ENCODE data around the gene MFSD6. TPM values are rescaled to one million over a fixed set of nuclear protein-coding genes. Genes with fewer than 3 reads are reported as not detected.
"Not testable (repeated sequence)": the region's sequence is repeated elsewhere in the genome, so short reads cannot be mapped to it uniquely, and the experiment has no call there.

Gene MFSD6
- total and polyA plus RNA-seq, 2 experiments from 2014 or later, result 0.62 to 1.5 TPM

GRCh38 chr2:190417045-190417842 is 9.1 kb downstream of the MFSD6 start:
- Histone ChIP-seq H3K27me3 (peaks cover 24% of the 10 kb centered on the region), H3K4me1 (ENCODE audit: low read depth) (no peaks in the 10 kb centered on the region), H3K27ac (no peak overlapping the region), H3K9me3 (ENCODE audit: low read depth) (no peaks in the 10 kb centered on the region), H3K4me3 (no peak overlapping the region), H3K36me3 (no peaks in the 10 kb centered on the region)
- no peak for DNase-seq (ENCODE audit: low read depth in 1 of 2, low spot score in 1 of 2)
- TF ChIP-seq CTCF (IDR thresholded peaks at IDR 0.05; ENCODE audit: low read depth, low read length), result no peak

GRCh38 chr2:190418727-190419126 is 10.6 kb downstream of the MFSD6 start:
- no peak overlapping the region for H3K4me3 ChIP-seq
- no peaks in the 10 kb centered on the region for H3K4me1 ChIP-seq (ENCODE audit: low read depth)
- no peaks in the 10 kb centered on the region for H3K36me3 ChIP-seq
- H3K9me3 ChIP-seq (ENCODE audit: low read depth), result no peaks in the 10 kb centered on the region
- DNase-seq (ENCODE audit: low read depth in 1 of 2, low spot score in 1 of 2), result no peak
- H3K27ac ChIP-seq, result no peak overlapping the region
- no peak for TF ChIP-seq CTCF (IDR thresholded peaks at IDR 0.05; ENCODE audit: low read depth, low read length)
- peaks cover 16% of the 10 kb centered on the region for H3K27me3 ChIP-seq

GRCh38 chr2:190420801-190421200 is 12.6 kb downstream of the MFSD6 start:
- Histone ChIP-seq H3K9me3 (ENCODE audit: low read depth) (no peaks in the 10 kb centered on the region), H3K4me1 (ENCODE audit: low read depth) (no peaks in the 10 kb centered on the region), H3K27ac (no peak overlapping the region), H3K27me3 (peaks cover 10% of the 10 kb centered on the region), H3K36me3 (no peaks in the 10 kb centered on the region), H3K4me3 (no peak overlapping the region)
- no peak for DNase-seq (ENCODE audit: low read depth in 1 of 2, low spot score in 1 of 2)
- no peak for TF ChIP-seq CTCF (IDR thresholded peaks at IDR 0.05; ENCODE audit: low read depth, low read length)

- Histone ChIP-seq H3K36me3 (no peaks in the 10 kb centered on the region), H3K4me1 (ENCODE audit: low read depth) (no peaks in the 10 kb centered on the region), H3K9me3 (ENCODE audit: low read depth) (no peaks in the 10 kb centered on the region), H3K4me3 (no peak overlapping the region), H3K27me3 (peaks cover 7% of the 10 kb centered on the region), H3K27ac (no peak overlapping the region)
- no peak for DNase-seq (ENCODE audit: low read depth in 1 of 2, low spot score in 1 of 2)
- TF ChIP-seq CTCF (IDR thresholded peaks at IDR 0.05; ENCODE audit: low read depth, low read length), result no peak
Observed at GRCh38 chr2:190425221-190425866, 17.2 kb downstream of the MFSD6 start.

- no peaks in the 10 kb centered on the region for H3K9me3 ChIP-seq (ENCODE audit: low read depth)
- TF ChIP-seq CTCF (IDR thresholded peaks at IDR 0.05; ENCODE audit: low read depth, low read length), result no peak
- H3K27ac ChIP-seq, result no peak overlapping the region
- H3K36me3 ChIP-seq, result no peaks in the 10 kb centered on the region
- H3K27me3 ChIP-seq, result peaks cover 7% of the 10 kb centered on the region
- H3K4me1 ChIP-seq (ENCODE audit: low read depth), result no peaks in the 10 kb centered on the region
- H3K4me3 ChIP-seq, result no peak overlapping the region
- no peak for DNase-seq (ENCODE audit: low read depth in 1 of 2, low spot score in 1 of 2)
Observed at GRCh38 chr2:190425883-190426658, 17.9 kb downstream of the MFSD6 start.

- not testable (repeated sequence) for H3K36me3 ChIP-seq; H3K27ac ChIP-seq; H3K4me1 ChIP-seq (ENCODE audit: low read depth); H3K27me3 ChIP-seq; H3K4me3 ChIP-seq; H3K9me3 ChIP-seq (ENCODE audit: low read depth); DNase-seq (ENCODE audit: low read depth in 1 of 2, low spot score in 1 of 2)
Observed at GRCh38 chr2:190430866-190431265, 22.7 kb downstream of the MFSD6 start.
